ENCODE measurements around the gene GSTA2. TPM values are rescaled to one million over a fixed set of nuclear protein-coding genes. Genes with fewer than 3 reads are reported as not detected.

Gene GSTA2
- total and polyA plus RNA-seq, 10 of the 15 experiments (the other 5 are each of a cell fraction or from before 2014, with no cell fraction given) = not detected

DNA sequence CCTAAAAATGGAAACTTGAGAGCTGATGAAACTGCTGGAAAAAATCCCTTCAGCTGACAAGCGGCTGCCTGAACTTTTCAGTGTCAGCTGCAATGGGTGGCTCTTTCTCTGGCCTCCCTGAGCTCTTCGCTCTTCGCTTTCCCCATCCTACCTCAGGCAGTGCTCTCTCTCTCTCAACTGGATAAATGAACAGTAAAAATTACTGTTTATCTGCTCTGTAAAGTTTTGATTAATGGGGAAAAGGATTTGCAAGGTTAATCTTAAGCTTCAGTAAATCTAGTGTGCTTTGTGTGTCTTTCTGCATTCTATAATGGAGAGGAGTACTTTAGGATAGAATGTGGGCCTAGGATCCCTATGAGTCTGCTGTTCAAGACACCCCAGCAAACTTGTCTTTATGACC, 57.3 kb downstream of the GSTA2 start:
- no peak overlapping the region for H2AFZ ChIP-seq (ENCODE audit: control insufficient read depth, low read depth, low read length)
- ChIA-PET POLR2A (no interaction called here), RAD21 (ENCODE audit: unreplicated experiment) (interaction anchor here (1.5 to 1.6 kb wide), 2 partner anchors 54 to 290 kb away, joined by 4 to 5 read pairs; no protein-coding TSS in a partner anchor), CTCF (interaction anchor here (1.0 to 2.0 kb wide), 3 partner anchors 10 to 54 kb away, joined by 3 to 5 read pairs (median 3); no protein-coding TSS in a partner anchor), SMC1A (ENCODE audit: uncharacterized antibody, unreplicated experiment) (interaction anchor here (0.6 to 2.0 kb wide), 2 partner anchors 12 to 100 kb away, joined by 3 to 6 read pairs; no protein-coding TSS in a partner anchor)
- no peaks in the 10 kb centered on the region for H3K36me3 ChIP-seq (ENCODE audit: control insufficient read depth in 2 of 2, insufficient read depth in 2 of 2, low read length in 1 of 2)
- FAIRE-seq (no peak), DNase-seq (ENCODE audit: low read depth, low spot score) (no peak), ATAC-seq (no peak)
- WGBS (ENCODE audit: insufficient coverage, insufficient replicate concordance, low lambda C conversion rate, missing lambda C conversion rate) = 70% methylated on average over 3 of the region's 3 CpGs
- no TSS peak for BruUV-seq (replicated peaks)
- no peak overlapping the region for H3K4me2 ChIP-seq (ENCODE audit: control insufficient read depth, insufficient read depth)
- no peak overlapping the region for H3K4me3 ChIP-seq
- H3K9ac ChIP-seq (ENCODE audit: control insufficient read depth, insufficient read depth, low read length) = no peak overlapping the region
- H4K20me1 ChIP-seq (ENCODE audit: control insufficient read depth, insufficient read depth) = no peaks in the 10 kb centered on the region
- TF ChIP-seq SREBF1 (IDR thresholded peaks at IDR 0.05; ENCODE audit: low read length) (no peak), STAT1 (conservative IDR thresholded peaks at IDR 0.05) (no peak), HDGF (IDR thresholded peaks at IDR 0.05) (no peak), YY1 (IDR thresholded peaks at IDR 0.05; ENCODE audit: low read depth, low read length) (no peak), ZZZ3 (IDR thresholded peaks at IDR 0.05; ENCODE audit: control insufficient read depth, insufficient read length, low read depth) (no peak), NR2C2 (IDR thresholded peaks at IDR 0.05; ENCODE audit: borderline replicate concordance, control insufficient read depth, insufficient read length, low read depth) (no peak), ASH2L (IDR thresholded peaks at IDR 0.05; ENCODE audit: borderline replicate concordance, low read depth) (no peak), GATAD2B (conservative IDR thresholded peaks at IDR 0.05; ENCODE audit: low read depth) (no peak), PAX5 (IDR thresholded peaks at IDR 0.05; ENCODE audit: borderline replicate concordance, low read depth, low read length) (no peak), RELB (IDR thresholded peaks at IDR 0.05; ENCODE audit: low read depth) (no peak), TCF7 (IDR thresholded peaks at IDR 0.05; ENCODE audit: borderline replicate concordance) (no peak), ELK1 (IDR thresholded peaks at IDR 0.05; ENCODE audit: low read depth, low read length) (no peak)
- TF ChIP-seq, protein P1, sequence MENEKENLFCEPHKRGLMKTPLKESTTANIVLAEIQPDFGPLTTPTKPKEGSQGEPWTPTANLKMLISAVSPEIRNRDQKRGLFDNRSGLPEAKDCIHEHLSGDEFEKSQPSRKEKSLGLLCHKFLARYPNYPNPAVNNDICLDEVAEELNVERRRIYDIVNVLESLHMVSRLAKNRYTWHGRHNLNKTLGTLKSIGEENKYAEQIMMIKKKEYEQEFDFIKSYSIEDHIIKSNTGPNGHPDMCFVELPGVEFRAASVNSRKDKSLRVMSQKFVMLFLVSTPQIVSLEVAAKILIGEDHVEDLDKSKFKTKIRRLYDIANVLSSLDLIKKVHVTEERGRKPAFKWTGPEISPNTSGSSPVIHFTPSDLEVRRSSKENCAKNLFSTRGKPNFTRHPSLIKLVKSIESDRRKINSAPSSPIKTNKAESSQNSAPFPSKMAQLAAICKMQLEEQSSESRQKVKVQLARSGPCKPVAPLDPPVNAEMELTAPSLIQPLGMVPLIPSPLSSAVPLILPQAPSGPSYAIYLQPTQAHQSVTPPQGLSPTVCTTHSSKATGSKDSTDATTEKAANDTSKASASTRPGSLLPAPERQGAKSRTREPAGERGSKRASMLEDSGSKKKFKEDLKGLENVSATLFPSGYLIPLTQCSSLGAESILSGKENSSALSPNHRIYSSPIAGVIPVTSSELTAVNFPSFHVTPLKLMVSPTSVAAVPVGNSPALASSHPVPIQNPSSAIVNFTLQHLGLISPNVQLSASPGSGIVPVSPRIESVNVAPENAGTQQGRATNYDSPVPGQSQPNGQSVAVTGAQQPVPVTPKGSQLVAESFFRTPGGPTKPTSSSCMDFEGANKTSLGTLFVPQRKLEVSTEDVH (IDR thresholded peaks at IDR 0.05; ENCODE audit: low read depth, partially characterized antibody) = no peak
- H3K27ac ChIP-seq (ENCODE audit: control insufficient read depth, insufficient read depth) = no peak overlapping the region
- intact Hi-C loops (cut with micrococcal nuclease; ENCODE audit: unreplicated experiment) (no loop called here), in situ Hi-C loops (cut with MboI) (no loop called here)
- no peaks in the 10 kb centered on the region for H3K27me3 ChIP-seq (replicated peaks in 1 of 2; ENCODE audit: control insufficient read depth in 2 of 2, insufficient read depth in 2 of 2, low read length in 1 of 2)
- H3K4me1 ChIP-seq (ENCODE audit: control insufficient read depth, insufficient read depth, low read length) = no peaks in the 10 kb centered on the region
- no peaks in the 10 kb centered on the region for H3K79me2 ChIP-seq (ENCODE audit: control insufficient read depth, insufficient read depth, low read length)
- no peaks in the 10 kb centered on the region for H3K9me3 ChIP-seq (replicated peaks; ENCODE audit: control insufficient read depth, insufficient read depth, low read length)
